NCI-H2171 treated with DMSO at 0.1 percent for 48 hours (cell line): ENCODE data around the gene TEP1.
A peak's percentile ranks its signal among the peaks of the same experiment; 100 is the strongest.
"Not testable (repeated sequence)": the region's sequence is repeated elsewhere in the genome, so short reads cannot be mapped to it uniquely, and the experiment has no call there.

Experiments used
- DNase-seq: peaks from one replicate; lab custom pipeline; 2025; lab: John Stamatoyannopoulos, UW

TEP1 gene

GRCh38 chr14:20412876-20413743, at the start of gene TEP1:
Gene TEP1 (minus strand): TSS chr14:20413501. CDS start chr14:20408439, 5,062 bp downstream.
- DNase-seq, result peak; percentile 90

GRCh38 chr14:20461225-20462141, 48.2 kb upstream of the TEP1 start, which contains the start of gene PIP4P1:
Gene PIP4P1 (minus strand): TSS chr14:20461434. CDS start chr14:20461325, 109 bp downstream.
- peak; percentile 100 for DNase-seq

GRCh38 chr14:20460458-20461224, 47.3 kb upstream of the TEP1 start:
- DNase-seq, result peak; percentile 70

- DNase-seq, result no peak
Measured at GRCh38 chr14:20458031-20458789, 44.9 kb upstream of the TEP1 start.

GRCh38 chr14:20456971-20457370, 43.7 kb upstream of the TEP1 start:
- DNase-seq, result no peak

GRCh38 chr14:20455355-20456300, 42.3 kb upstream of the TEP1 start:
- no peak for DNase-seq

GRCh38 chr14:20454516-20455354, 41.4 kb upstream of the TEP1 start, which contains the start of the genes APEX1 and OSGEP:
Gene APEX1 (plus strand): TSS chr14:20455226. CDS start chr14:20455646, 420 bp downstream.
Gene OSGEP (minus strand): TSS chr14:20454812. CDS start chr14:20454683, 129 bp downstream.
- peak; percentile 100 for DNase-seq

- DNase-seq, result not testable (repeated sequence)
Measured at GRCh38 chr14:20452831-20453230, 39.5 kb upstream of the TEP1 start.

- DNase-seq, result no peak
Measured at GRCh38 chr14:20446889-20447288, 33.6 kb upstream of the TEP1 start.

- DNase-seq, result not testable (repeated sequence)
Measured at GRCh38 chr14:20443650-20444049, 30.3 kb upstream of the TEP1 start.

GRCh38 chr14:20441461-20441860, 28.2 kb upstream of the TEP1 start:
- DNase-seq, result no peak

GRCh38 chr14:20440882-20441281, 27.6 kb upstream of the TEP1 start:
- DNase-seq, result no peak

- no peak for DNase-seq
Measured at GRCh38 chr14:20440465-20440864, 27.2 kb upstream of the TEP1 start.

- no peak for DNase-seq
Measured at GRCh38 chr14:20438664-20439063, 25.4 kb upstream of the TEP1 start.

GRCh38 chr14:20436363-20436755, 23.1 kb upstream of the TEP1 start:
- no peak for DNase-seq

GRCh38 chr14:20435582-20436362, 22.5 kb upstream of the TEP1 start, which contains the start of gene KLHL33:
Gene KLHL33 (minus strand): TSS chr14:20436166. CDS start chr14:20435811, 355 bp downstream.
- peak; percentile 63 for DNase-seq

- DNase-seq, result peak; percentile 94
Measured at GRCh38 chr14:20434701-20435581, 21.6 kb upstream of the TEP1 start.
